Measurements from ENCODE around the gene DRC3. TPM values are rescaled to one million over a fixed set of nuclear protein-coding genes. Genes with fewer than 3 reads are reported as not detected.

Gene DRC3
- total RNA-seq, 1 experiment from 2014 or later: 1.6 TPM

- Mint-ChIP-seq H3K27me3 (ENCODE audit: insufficient read depth, unreplicated experiment) (no peaks in the 10 kb centered on the region), H3K4me3 (ENCODE audit: unreplicated experiment) (no peak overlapping the region), H3K9me3 (ENCODE audit: unreplicated experiment) (no peaks in the 10 kb centered on the region), H3K4me1 (ENCODE audit: low read depth, unreplicated experiment) (peaks cover 48% of the 10 kb centered on the region), H3K27ac (ENCODE audit: unreplicated experiment) (peak overlapping the region; percentile 21), H3K36me3 (ENCODE audit: insufficient read depth, unreplicated experiment) (no peaks in the 10 kb centered on the region)
- no TSS peak for BruUV-seq (replicated peaks)
- H3K27me3 ChIP-seq (replicated peaks; ENCODE audit: control insufficient read depth, insufficient read depth, low read length): no peaks in the 10 kb centered on the region
- no peaks in the 10 kb centered on the region for H3K9me3 ChIP-seq
- ChIA-PET POLR2A (interaction anchor here (0.5 to 2.0 kb wide), 3 partner anchors 13 to 101 kb away, joined by 3 to 12 read pairs (median 8); partner anchors contain the start of genes DRC3 and TOM1L2), CTCF (interaction anchor here (0.6 to 2.3 kb wide), 3 partner anchors 16 to 112 kb away, joined by 3 to 18 read pairs (median 11); partner anchors contain the start of genes DRC3 and TOM1L2)
- peak in 1 of 2 experiments; percentile 19 for DNase-seq
- intact Hi-C loops (cut with micrococcal nuclease; ENCODE audit: unreplicated experiment): loop anchor here (5.0 kb wide), 1 partner anchor 37 kb away; the partner anchor contains the start of genes DRC3 and TOM1L2
- no peaks in the 10 kb centered on the region for H3K36me3 ChIP-seq (ENCODE audit: control insufficient read depth, insufficient read depth, low read length)
- H3K4me1 ChIP-seq: peaks cover 66% of the 10 kb centered on the region
- no peak for TF ChIP-seq CTCF (IDR thresholded peaks at IDR 0.05; ENCODE audit: insufficient read depth in 1 of 2, low read depth in 1 of 2, low read length in 1 of 2, severe bottlenecking in 1 of 2, unreplicated experiment in 1 of 2)
- no peak overlapping the region for H3K4me3 ChIP-seq (ENCODE audit: low read depth, low read length)
Observed at GRCh38 chr17:17934806-17935205, 37.9 kb upstream of the DRC3 start.

GRCh38 chr17:17935321-17936271 lies 37.1 kb upstream of the DRC3 start:
- BruUV-seq (replicated peaks): TSS peak; percentile 32
- Mint-ChIP-seq H3K36me3 (ENCODE audit: insufficient read depth, unreplicated experiment) (no peaks in the 10 kb centered on the region), H3K9me3 (ENCODE audit: unreplicated experiment) (no peaks in the 10 kb centered on the region), H3K4me3 (ENCODE audit: unreplicated experiment) (peak overlapping the region; percentile 18), H3K4me1 (ENCODE audit: low read depth, unreplicated experiment) (peaks cover 46% of the 10 kb centered on the region), H3K27me3 (ENCODE audit: insufficient read depth, unreplicated experiment) (no peaks in the 10 kb centered on the region), H3K27ac (ENCODE audit: unreplicated experiment) (peak overlapping the region; percentile 21)
- peaks cover 63% of the 10 kb centered on the region for H3K4me1 ChIP-seq
- no peaks in the 10 kb centered on the region for H3K27me3 ChIP-seq (replicated peaks; ENCODE audit: control insufficient read depth, insufficient read depth, low read length)
- intact Hi-C loops (cut with micrococcal nuclease; ENCODE audit: unreplicated experiment): loop anchor here (1.0 to 5.0 kb wide), 2 partner anchors 14 to 37 kb away; partner anchors contain the start of genes DRC3 and TOM1L2
- no peaks in the 10 kb centered on the region for H3K36me3 ChIP-seq (ENCODE audit: control insufficient read depth, insufficient read depth, low read length)
- TF ChIP-seq CTCF (IDR thresholded peaks at IDR 0.05; ENCODE audit: insufficient read depth in 1 of 2, low read depth in 1 of 2, low read length in 1 of 2, severe bottlenecking in 1 of 2, unreplicated experiment in 1 of 2): no peak
- POLR2A ChIA-PET: interaction anchor here (0.6 to 2.0 kb wide), 5 partner anchors 9 to 99 kb away, joined by 3 to 12 read pairs (median 4); partner anchors contain the start of genes DRC3, SREBF1 and TOM1L2
- peak; percentile 77 to 88 for DNase-seq
- H3K9me3 ChIP-seq: no peaks in the 10 kb centered on the region
- no peak overlapping the region for H3K4me3 ChIP-seq (ENCODE audit: low read depth, low read length)
- CTCF ChIA-PET: interaction anchor here (0.6 to 2.3 kb wide), 6 partner anchors 14 to 111 kb away, joined by 3 to 18 read pairs (median 8); partner anchors contain the start of genes DRC3 and TOM1L2

- Histone ChIP-seq H3K36me3 (ENCODE audit: control insufficient read depth, insufficient read depth, low read length) (no peaks in the 10 kb centered on the region), H3K4me3 (ENCODE audit: low read depth, low read length) (no peak overlapping the region), H3K9me3 (no peaks in the 10 kb centered on the region), H3K27me3 (replicated peaks; ENCODE audit: control insufficient read depth, insufficient read depth, low read length) (no peaks in the 10 kb centered on the region), H3K4me1 (peaks cover 79% of the 10 kb centered on the region)
- no TSS peak for BruUV-seq (replicated peaks)
- ChIA-PET CTCF (interaction anchor here (0.5 to 1.1 kb wide), 3 partner anchors 18 to 21 kb away, joined by 3 read pairs; no protein-coding TSS in a partner anchor), POLR2A (no interaction called here)
- H3K9me3 Mint-ChIP-seq (ENCODE audit: unreplicated experiment): no peaks in the 10 kb centered on the region
- no peaks in the 10 kb centered on the region for H3K36me3 Mint-ChIP-seq (ENCODE audit: insufficient read depth, unreplicated experiment)
- peaks cover 52% of the 10 kb centered on the region for H3K4me1 Mint-ChIP-seq (ENCODE audit: low read depth, unreplicated experiment)
- H3K27ac Mint-ChIP-seq (ENCODE audit: unreplicated experiment): peak overlapping the region; percentile 76
- H3K4me3 Mint-ChIP-seq (ENCODE audit: unreplicated experiment): no peak overlapping the region
- H3K27me3 Mint-ChIP-seq (ENCODE audit: insufficient read depth, unreplicated experiment): no peaks in the 10 kb centered on the region
- peak in 1 of 2 experiments; percentile 15 for DNase-seq
- no peak for TF ChIP-seq CTCF (IDR thresholded peaks at IDR 0.05; ENCODE audit: insufficient read depth in 1 of 2, low read depth in 1 of 2, low read length in 1 of 2, severe bottlenecking in 1 of 2, unreplicated experiment in 1 of 2)
- intact Hi-C loops (cut with micrococcal nuclease; ENCODE audit: unreplicated experiment): loop anchor here (5.0 kb wide), 1 partner anchor 35 kb away; the partner anchor contains the start of genes DRC3 and TOM1L2
Observed at GRCh38 chr17:17937201-17937853, 35.3 kb upstream of the DRC3 start.

All from Caco-2 (cell line).